Placental pericyte (primary cell): ENCODE data around the gene ACHE. TPM values are rescaled to one million over a fixed set of nuclear protein-coding genes. Genes with fewer than 3 reads are reported as not detected.

Experiments
- small RNA-seq: library from RNA; depleted of rRNA; stranded (forward); fragments of <200 nt; gene quantifications from one replicate; pipeline ENCODE3, GENCODE V24; 2012; ENCODE audit warnings: low replicate concordance
- total RNA-seq: library from RNA; depleted of rRNA; stranded (reverse); fragments of >200 nt; gene quantifications from 2 replicates; pipeline ENCODE4 v1.2.3, GENCODE V29; 2012

Gene ACHE
- total RNA-seq, result 0.14 and 0.22 TPM in 2 replicates

GRCh38 chr7:100895701-100895955 is at the start of gene ACHE:
Gene ACHE (minus strand): TSS chr7:100895888. CDS start chr7:100894232, 1,656 bp downstream.

GRCh38 chr7:100888988-100889750 is 6.5 kb downstream of the ACHE start, which contains the start of gene UFSP1:
Gene UFSP1 (minus strand): TSS chr7:100889715. CDS start chr7:100889271, 444 bp downstream.

GRCh38 chr7:100874577-100875355 is 20.9 kb downstream of the ACHE start, which contains the start of gene SRRT:
Gene SRRT (plus strand): TSS chr7:100875103. CDS start chr7:100875591, 488 bp downstream.

GRCh38 chr7:100867040-100867775 is 28.5 kb downstream of the ACHE start, which contains the start of gene TRIP6:
Gene TRIP6 (plus strand): TSS chr7:100867387. CDS start chr7:100867498, 111 bp downstream.

GRCh38 chr7:100852048-100852872 is 43.4 kb downstream of the ACHE start, which contains the start of gene SLC12A9:
Gene SLC12A9 (plus strand): TSS chr7:100852713. CDS start chr7:100854198, 1,485 bp downstream.

Small RNA genes within 50 kb of the gene (small RNA-seq; reads per million reads assigned to genes)
- not detected for gene RN7SL549P
- not detected for gene RPS29P15

Other genes starting within 250 kb of the ACHE start
- not detected in 2 replicates for gene ACTL6B, start 239.4 kb downstream of the ACHE start, total RNA-seq
- gene GNB2, start 222.1 kb downstream of the ACHE start, total RNA-seq, result 152 and 165 TPM in 2 replicates
- gene GIGYF1, start 201.6 kb downstream of the ACHE start, total RNA-seq, result 16.6 and 20.6 TPM in 2 replicates
- 19.5 and 57.0 TPM in 2 replicates for gene POP7, start 189.8 kb downstream of the ACHE start, total RNA-seq
- gene EPO, start 175.4 kb downstream of the ACHE start, total RNA-seq, result not detected in 2 replicates
- gene ZAN, start 162.3 kb downstream of the ACHE start, total RNA-seq, result not detected in 2 replicates
- 58.1 and 61.5 TPM in 2 replicates for gene EPHB4, start 68.4 kb downstream of the ACHE start, total RNA-seq
- 16.9 and 27.5 TPM in 2 replicates for gene SLC12A9, start 43.2 kb downstream of the ACHE start, total RNA-seq
- 78.3 and 78.6 TPM in 2 replicates for gene TRIP6, start 28.5 kb downstream of the ACHE start, total RNA-seq
- gene SRRT, start 20.8 kb downstream of the ACHE start, total RNA-seq, result 42.7 and 75.4 TPM in 2 replicates
- gene UFSP1, start 6.2 kb downstream of the ACHE start, total RNA-seq, result 8.8 and 9.3 TPM in 2 replicates
- not detected in 2 replicates for gene MUC3A, start 53.6 kb upstream of the ACHE start, total RNA-seq
- 0.43 TPM in 1 of 2 replicates, not detected in the other for gene MUC12, start 73.7 kb upstream of the ACHE start, total RNA-seq
- gene MUC17, start 124.2 kb upstream of the ACHE start, total RNA-seq, result not detected in 2 replicates
- 12.9 and 18.8 TPM in 2 replicates for gene TRIM56, start 189.6 kb upstream of the ACHE start, total RNA-seq
- gene SERPINE1, start 231.2 kb upstream of the ACHE start, total RNA-seq, result 1,212 and 2,489 TPM in 2 replicates